H1 (cell line): Measurements from ENCODE around the gene ACTL10. TPM values are rescaled to one million over a fixed set of nuclear protein-coding genes. Genes with fewer than 3 reads are reported as not detected.

Source experiments
- CTCF ChIA-PET: fragments of 300-600 bp; sonication (Branson Sonifier 250); formaldehyde crosslinking; loops from one replicate; lab custom pipeline; 2021; ENCODE audit not compliant: partially characterized antibody; lab: Charles Lee
- POLR2A ChIA-PET: fragments of 300-600 bp; sonication (Branson Sonifier 250); formaldehyde crosslinking; loops from one replicate; lab custom pipeline; 2021; ENCODE audit warnings: inconsistent platforms; ENCODE audit not compliant: partially characterized antibody; lab: Charles Lee
- DNase-seq, 2 experiments: peaks; one replicate each; pipeline versions ENCODE4 v3.0.0 to v3.0.0-alpha.2; 2010 to 2022; ENCODE audit warnings: low spot score in 2 of 2, low read depth in 1 of 2, mixed read lengths in 1 of 2
- FAIRE-seq: peaks from 2 replicates; lab custom pipeline; 2011; peaks lifted over from hg19 to GRCh38; lab: Jason Lieb, UNC
- H2AFZ ChIP-seq: 2 replicates; pipeline ENCODE4 v1.8.1; 2012; ENCODE audit warnings: low read length, inconsistent platforms
- H2AK5ac ChIP-seq: 2 replicates; pipeline ENCODE4 v1.6.1; 2013; ENCODE audit warnings: low read depth, low read length
- H2BK120ac ChIP-seq: replicated peaks from 2 replicates; pipeline ENCODE3; 2013; ENCODE audit warnings: low read depth, low read length, inconsistent platforms
- H2BK12ac ChIP-seq: 2 replicates; pipeline ENCODE4 v1.6.1; 2013; ENCODE audit warnings: low read depth, low read length
- H2BK15ac ChIP-seq: 2 replicates; pipeline ENCODE4 v1.6.1; 2013; ENCODE audit warnings: low read length
- H2BK20ac ChIP-seq: 2 replicates; pipeline ENCODE4 v1.6.1; 2013; ENCODE audit warnings: low read length
- H2BK5ac ChIP-seq: 2 replicates; pipeline ENCODE4 v1.6.1; 2013; ENCODE audit warnings: low read depth, low read length
- H3K14ac ChIP-seq: 2 replicates; pipeline ENCODE4 v1.6.1; 2013; ENCODE audit warnings: inconsistent platforms; ENCODE audit not compliant: insufficient read length
- H3K18ac ChIP-seq: 2 replicates; pipeline ENCODE4 v1.6.1; 2013; ENCODE audit warnings: low read length; ENCODE audit errors: extremely low read depth
- H3K23ac ChIP-seq: 2 replicates; pipeline ENCODE4 v1.6.1; 2013; ENCODE audit warnings: inconsistent platforms; ENCODE audit not compliant: insufficient read length
- H3K23me2 ChIP-seq: 2 replicates; pipeline ENCODE4 v1.6.1; 2013; ENCODE audit warnings: low read depth, low read length
- H3K27ac ChIP-seq: 2 replicates; pipeline ENCODE4 v1.6.1; 2011; ENCODE audit warnings: low read depth, low read length, inconsistent platforms
- H3K27me3 ChIP-seq, 4 experiments: replicated peaks in 1 of 4; 1 replicate in 1 of 4; 2 replicates in 3 of 4; pipeline versions ENCODE4 v1.6.1 to v1.8.1; 2011 to 2013; ENCODE audit warnings: low read length in 3 of 4, mild to moderate bottlenecking in 3 of 4, inconsistent platforms in 2 of 4, mixed read lengths in 2 of 4, moderate library complexity in 1 of 4; ENCODE audit not compliant: control insufficient read depth in 3 of 4, insufficient read depth in 3 of 4; ENCODE audit errors: extremely low read depth in 1 of 4
- H3K36me3 ChIP-seq, 4 experiments: 2 replicates each; pipeline versions ENCODE4 v1.6.1 to v1.8.1; 2011 to 2013; ENCODE audit warnings: mild to moderate bottlenecking in 4 of 4, low read length in 3 of 4, moderate library complexity in 2 of 4, control low read depth in 1 of 4, inconsistent platforms in 1 of 4; ENCODE audit not compliant: insufficient read depth in 4 of 4, control insufficient read depth in 2 of 4
- H3K4ac ChIP-seq: replicated peaks from 2 replicates; pipeline ENCODE3; 2013; ENCODE audit warnings: low read length, low read depth, mixed read lengths, inconsistent platforms; ENCODE audit not compliant: insufficient read length
- H3K4me1 ChIP-seq, 4 experiments: replicated peaks in 1 of 4; 1 replicate in 1 of 4; 2 replicates in 3 of 4; pipeline versions ENCODE4 v1.6.1 to v1.8.1; 2011 to 2013; ENCODE audit warnings: low read length in 3 of 4, inconsistent platforms in 2 of 4, mixed read lengths in 1 of 4; ENCODE audit not compliant: insufficient read depth in 4 of 4, control insufficient read depth in 3 of 4
- H3K4me2 ChIP-seq, 2 experiments: 2 replicates each; pipeline versions ENCODE4 v1.6.1 to v1.8.1; 2011 to 2013; ENCODE audit warnings: low read depth in 2 of 2, low read length in 2 of 2, control low read depth in 1 of 2, inconsistent platforms in 1 of 2, mild to moderate bottlenecking in 1 of 2; ENCODE audit not compliant: insufficient read depth in 1 of 2
- H3K4me3 ChIP-seq, 4 experiments: fragments of 200-600, 300-600 bp in 1 of 4; sonication (generic), shearing (Covaris generic), sonication (Bioruptor Twin) in 1 of 4; 2 replicates each; pipeline versions ENCODE4 v1.5.1 to v1.8.1; 2011 to 2016; ENCODE audit warnings: low read length in 4 of 4, low read depth in 3 of 4, control low read depth in 2 of 4, inconsistent platforms in 2 of 4, mild to moderate bottlenecking in 2 of 4, mixed read lengths in 1 of 4, moderate library complexity in 1 of 4; ENCODE audit not compliant: insufficient read depth in 2 of 4; ENCODE audit errors: extremely low read depth in 1 of 4
- H3K56ac ChIP-seq: replicated peaks from 2 replicates; pipeline ENCODE3; 2013; ENCODE audit warnings: low read depth, mild to moderate bottlenecking, mixed read lengths, low read length, inconsistent platforms; ENCODE audit not compliant: insufficient read length
- H3K79me1 ChIP-seq: 2 replicates; pipeline ENCODE4 v1.6.1; 2013; ENCODE audit warnings: low read depth, low read length, control low read depth
- H3K79me2 ChIP-seq, 2 experiments: 2 replicates each; pipeline versions ENCODE4 v1.6.1 to v1.8.1; 2012 to 2013; ENCODE audit warnings: low read length in 2 of 2, mild to moderate bottlenecking in 2 of 2, inconsistent platforms in 1 of 2; ENCODE audit not compliant: insufficient read depth in 2 of 2, control insufficient read depth in 1 of 2
- H3K9ac ChIP-seq, 4 experiments: replicated peaks in 1 of 4; 1 replicate in 1 of 4; 2 replicates in 3 of 4; pipeline versions ENCODE4 v1.6.1 to v1.8.1; 2011 to 2013; ENCODE audit warnings: low read depth in 3 of 4, low read length in 3 of 4, control low read depth in 2 of 4, mild to moderate bottlenecking in 2 of 4, moderate library complexity in 2 of 4, inconsistent platforms in 1 of 4; ENCODE audit errors: extremely low read depth in 1 of 4
- H3K9me3 ChIP-seq, 2 experiments: 2 replicates each; pipeline versions ENCODE4 v1.6.1 to v1.8.1; 2012 to 2013; ENCODE audit warnings: mild to moderate bottlenecking in 2 of 2, moderate library complexity in 2 of 2, control low read depth in 1 of 2, inconsistent platforms in 1 of 2, low read depth in 1 of 2, low read length in 1 of 2, mixed read lengths in 1 of 2; ENCODE audit not compliant: insufficient read depth in 2 of 2
- H4K20me1 ChIP-seq, 2 experiments: replicated peaks in 1 of 2; 2 replicates each; pipeline versions ENCODE3 to v1.8.1; 2011 to 2013; ENCODE audit warnings: inconsistent platforms in 2 of 2, low read length in 2 of 2, mild to moderate bottlenecking in 1 of 2; ENCODE audit not compliant: insufficient read depth in 2 of 2, control insufficient read depth in 1 of 2
- H4K5ac ChIP-seq: 2 replicates; pipeline ENCODE4 v1.6.1; 2013; ENCODE audit warnings: low read length, low read depth, mixed read lengths, inconsistent platforms; ENCODE audit not compliant: insufficient read length
- H4K8ac ChIP-seq: 2 replicates; pipeline ENCODE4 v1.8.0; 2013; ENCODE audit warnings: mild to moderate bottlenecking, moderate library complexity, low read length, inconsistent platforms; ENCODE audit not compliant: insufficient read depth; ENCODE audit errors: extremely low read depth
- H4K91ac ChIP-seq: replicated peaks from 2 replicates; pipeline ENCODE3; 2013; ENCODE audit warnings: low read length, mixed read lengths, inconsistent platforms; ENCODE audit not compliant: insufficient read length
- CTBP2 ChIP-seq: IDR thresholded peaks from 2 replicates; pipeline ENCODE4 v1.7.0; 2011; ENCODE audit warnings: borderline replicate concordance, mild to moderate bottlenecking, moderate library complexity, mixed read lengths, low read length; ENCODE audit not compliant: insufficient read depth, insufficient read length
- GABPA ChIP-seq: IDR thresholded peaks from 2 replicates; pipeline ENCODE4 v1.6.1; 2011; ENCODE audit warnings: mild to moderate bottlenecking, low read length, moderate library complexity, borderline replicate concordance; ENCODE audit not compliant: insufficient read depth
- HDAC6 ChIP-seq: IDR thresholded peaks from one replicate; pipeline ENCODE4 v1.7.1; 2012; ENCODE audit warnings: low read depth, mild to moderate bottlenecking, inconsistent platforms, low read length, moderate library complexity
- POLR2A ChIP-seq, 2 experiments: IDR thresholded peaks; 1 replicate in 1 of 2; 2 replicates in 1 of 2; pipeline ENCODE4 v1.6.1; 2011; ENCODE audit warnings: low read depth in 2 of 2, low read length in 2 of 2, mild to moderate bottlenecking in 2 of 2; ENCODE audit errors: control extremely low read depth in 1 of 2
- RAD21 ChIP-seq, 2 experiments: IDR thresholded peaks in 1 of 2; conservative IDR thresholded peaks in 1 of 2; 2 replicates each; pipeline ENCODE4 v1.6.1; 2011; ENCODE audit warnings: low read depth in 2 of 2, low read length in 2 of 2, improper control_type of control experiment in 1 of 2, inconsistent platforms in 1 of 2, mild to moderate bottlenecking in 1 of 2, moderate library complexity in 1 of 2
- SIRT6 ChIP-seq: IDR thresholded peaks from one replicate; pipeline ENCODE4 v1.7.1; 2012; ENCODE audit warnings: low read length, inconsistent platforms
- TAF1 ChIP-seq: IDR thresholded peaks from 2 replicates; pipeline ENCODE4 v1.6.1; 2011; ENCODE audit warnings: mild to moderate bottlenecking, low read depth, low read length
- WGBS, 2 experiments: shearing (Covaris generic) in 1 of 2; methylation state at CpG; one replicate each; pipeline versions ENCODE4 v1.1.6 to v1.1.7; 2013 to 2015; ENCODE audit warnings: low lambda C conversion rate in 2 of 2, mixed read lengths in 2 of 2, inconsistent platforms in 1 of 2, low coverage in 1 of 2, missing lambda C conversion rate in 1 of 2; ENCODE audit not compliant: insufficient replicate concordance in 2 of 2, insufficient coverage in 1 of 2, insufficient read length in 1 of 2; ENCODE audit errors: extremely low coverage in 1 of 2, missing lambda C conversion rate in 1 of 2; 5-methylcytosine and 5-hydroxymethylcytosine counted together
- polyA plus RNA-seq, 7 experiments: library from polyadenylated mRNA; depleted of rRNA in 3 of 7; stranded (reverse) in 5 of 7; unstranded in 2 of 7; fragments of >200 nt in 5 of 7; fragments of 200-250 nt in 2 of 7; gene quantifications; 1 replicate in 5 of 7; 2 replicates in 1 of 7; 4 replicates in 1 of 7; pipeline versions ENCODE4 v1.2.1 to v1.2.3, GENCODE V29; 2011 to 2013; ENCODE audit warnings: missing spikeins in 2 of 7, mixed read lengths in 2 of 7
- total RNA-seq: library from RNA; stranded (reverse); fragmentation: NEBNext Ultra II Directional; extraction: Animal tissue kit (Norgen Biotek cat#: 25700); gene quantifications from 2 replicates; pipeline ENCODE4 v1.2.1, GENCODE V29; 2021
- TF ChIP-seq, protein P1 (sequence below), 3 experiments: IDR thresholded peaks; 1 replicate in 2 of 3; 2 replicates in 1 of 3; pipeline versions ENCODE4 v1.5.1 to v1.6.1; 2011; ENCODE audit warnings: low read length in 3 of 3, mild to moderate bottlenecking in 3 of 3, inconsistent platforms in 2 of 3, low read depth in 1 of 3, moderate library complexity in 1 of 3; ENCODE audit not compliant: insufficient read depth in 1 of 3; ENCODE audit errors: control extremely low read depth in 1 of 3

The ACTL10 gene
- total and polyA plus RNA-seq, 2 of the 8 experiments (the other 6 are each of a cell fraction or from before 2014, with no cell fraction given): 0.26 TPM; not detected in 1

- FAIRE-seq: no peak
- Histone ChIP-seq H3K4ac (no peak overlapping the region), H2AK5ac (no peak overlapping the region), H3K18ac (no peak overlapping the region), H3K36me3 (peaks cover 6 to 21% (median 16%) of the 10 kb centered on the region in 4 experiments; a peak in 6 of 8 replicates), H2AFZ (no peak overlapping the region), H3K79me2 (no peaks in the 10 kb centered on the region), H2BK5ac (peak overlapping the region; percentile 18; the same call in 1 of the 2 replicates), H3K56ac (no peak overlapping the region), H2BK12ac (peak overlapping the region; percentile 55; the same call in 1 of the 2 replicates), H3K9ac (0 out of 7 replicates have a peak overlapping the region, but pooled peaks of 1 of the 4 experiments have one; percentile 56), H3K14ac (no peak overlapping the region), H3K4me3 (peak overlapping the region in 1 of 4 experiments; percentile 77; a peak in 2 of 8 replicates), H2BK20ac (no peak overlapping the region), H3K27ac (no peak overlapping the region), H3K79me1 (no peaks in the 10 kb centered on the region; the same call in 1 of the 2 replicates), H3K27me3 (peaks cover 0 to 3% (median 1%) of the 10 kb centered on the region in 4 experiments; a peak in 3 of 7 replicates), H4K20me1 (peaks cover 0 to 30% of the 10 kb centered on the region in 2 experiments), H3K4me1 (peaks cover 0 to 24% (median 12%) of the 10 kb centered on the region in 4 experiments; a peak in 5 of 7 replicates), H3K23me2 (peaks cover 15% of the 10 kb centered on the region), H3K23ac (no peak overlapping the region), H4K5ac (no peak overlapping the region), H2BK15ac (no peak overlapping the region), H2BK120ac (no peak overlapping the region), H3K9me3 (peaks cover 0 to 2% of the 10 kb centered on the region in 2 experiments; a peak in 1 of 4 replicates), H4K91ac (no peak overlapping the region), H3K4me2 (peak overlapping the region; percentile 85 to 97; a peak in 3 of 4 replicates), H4K8ac (no peak overlapping the region; the same call in 1 of the 2 replicates)
- ChIA-PET POLR2A (interaction anchor here (0.6 to 17.9 kb wide), 7 partner anchors 5 to 1142 kb away, joined by 3 to 245 read pairs (median 3); partner anchors contain the start of genes ACTL10, C20orf144, NECAB3 and PXMP4), CTCF (interaction anchor here (1.0 to 1.8 kb wide), 4 partner anchors 11 to 410 kb away, joined by 3 to 6 read pairs (median 4); partner anchors contain the start of gene E2F1)
- WGBS, 2 experiments: 80% methylated on average over 17 of the region's 17 CpGs; no CpG with 5 or more reads in 1 of the 2 experiments
- DNase-seq: no peak
- TF ChIP-seq TAF1 (no peak), RAD21 (IDR thresholded peaks at IDR 0.05 in 1 of 2, conservative IDR thresholded peaks at IDR 0.05 in 1 of 2; ENCODE audit: low read depth in 2 of 2, low read length in 2 of 2) (no peak), POLR2A (IDR thresholded peaks at IDR 0.05; ENCODE audit: control extremely low read depth in 1 of 2, low read depth in 2 of 2, low read length in 2 of 2) (no peak), GABPA (no peak), CTBP2 (no peak), HDAC6 (no peak), SIRT6 (no peak)
- TF ChIP-seq, protein P1, sequence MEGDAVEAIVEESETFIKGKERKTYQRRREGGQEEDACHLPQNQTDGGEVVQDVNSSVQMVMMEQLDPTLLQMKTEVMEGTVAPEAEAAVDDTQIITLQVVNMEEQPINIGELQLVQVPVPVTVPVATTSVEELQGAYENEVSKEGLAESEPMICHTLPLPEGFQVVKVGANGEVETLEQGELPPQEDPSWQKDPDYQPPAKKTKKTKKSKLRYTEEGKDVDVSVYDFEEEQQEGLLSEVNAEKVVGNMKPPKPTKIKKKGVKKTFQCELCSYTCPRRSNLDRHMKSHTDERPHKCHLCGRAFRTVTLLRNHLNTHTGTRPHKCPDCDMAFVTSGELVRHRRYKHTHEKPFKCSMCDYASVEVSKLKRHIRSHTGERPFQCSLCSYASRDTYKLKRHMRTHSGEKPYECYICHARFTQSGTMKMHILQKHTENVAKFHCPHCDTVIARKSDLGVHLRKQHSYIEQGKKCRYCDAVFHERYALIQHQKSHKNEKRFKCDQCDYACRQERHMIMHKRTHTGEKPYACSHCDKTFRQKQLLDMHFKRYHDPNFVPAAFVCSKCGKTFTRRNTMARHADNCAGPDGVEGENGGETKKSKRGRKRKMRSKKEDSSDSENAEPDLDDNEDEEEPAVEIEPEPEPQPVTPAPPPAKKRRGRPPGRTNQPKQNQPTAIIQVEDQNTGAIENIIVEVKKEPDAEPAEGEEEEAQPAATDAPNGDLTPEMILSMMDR (IDR thresholded peaks at IDR 0.05; ENCODE audit: control extremely low read depth in 1 of 3, insufficient read depth in 1 of 3, low read depth in 1 of 3, low read length in 3 of 3): no peak
Observed at GRCh38 chr20:33672426-33673113, 5.8 kb downstream of the ACTL10 start.
